ENCODE measurements around the gene IGF1R. TPM values are rescaled to one million over a fixed set of nuclear protein-coding genes. Genes with fewer than 3 reads are reported as not detected.

IGF1R gene
- total and polyA plus RNA-seq, 4 donors: 5.9 to 154 (median 27.6) TPM

- Histone ChIP-seq H3K9ac (ENCODE audit: insufficient read depth in 1 of 2, low read length in 2 of 2) (no peak overlapping the region), H3K27ac (ENCODE audit: low read depth in 1 of 2, low read length in 1 of 2) (no peak overlapping the region), H3K36me3 (ENCODE audit: control insufficient read depth in 4 of 4, insufficient read depth in 4 of 4, low read length in 4 of 4) (no peaks in the 10 kb centered on the region)
Measured at GRCh38 chr15:98779463-98780071, 131.2 kb downstream of the IGF1R start.

GRCh38 chr15:98781838-98782237 is 133.5 kb downstream of the IGF1R start:
- Histone ChIP-seq H3K4me3 (no peak overlapping the region), H3K4me1 (ENCODE audit: control insufficient read depth in 5 of 5, insufficient read depth in 5 of 5, low read length in 5 of 5) (peaks cover 12 to 39% (median 17%) of the 10 kb centered on the region in 5 donors), H3K36me3 (ENCODE audit: control insufficient read depth in 4 of 4, insufficient read depth in 4 of 4, low read length in 4 of 4) (no peaks in the 10 kb centered on the region), H3K9ac (ENCODE audit: insufficient read depth in 1 of 2, low read length in 2 of 2) (no peak overlapping the region), H3K27me3 (ENCODE audit: control insufficient read depth in 3 of 3, insufficient read depth in 3 of 3, low read length in 2 of 3) (no peaks in the 10 kb centered on the region), H3K9me3 (ENCODE audit: control insufficient read depth in 4 of 4, insufficient read depth in 3 of 4, low read length in 3 of 4) (no peaks in the 10 kb centered on the region), H3K27ac (ENCODE audit: low read depth in 1 of 2, low read length in 1 of 2) (no peak overlapping the region)
- no peak for TF ChIP-seq CTCF (IDR thresholded peaks at IDR 0.05; ENCODE audit: control extremely low read depth, extremely low read depth)
- ATAC-seq (ENCODE audit: insufficient read depth, low FRiP score) (no peak), DNase-seq (no peak)
- WGBS, 2 donors: 82 to 92% methylated on average over 1 of the region's 1 CpG

More at GRCh38 chr15:98779463-98780071, 131.2 kb downstream of the IGF1R start:
- no peaks in the 10 kb centered on the region for H3K9me3 ChIP-seq (ENCODE audit: control insufficient read depth in 4 of 4, insufficient read depth in 3 of 4, low read length in 3 of 4)
- TF ChIP-seq CTCF (IDR thresholded peaks at IDR 0.05; ENCODE audit: control extremely low read depth, extremely low read depth): peak; percentile 76
- 24 to 33% methylated on average over 16 of the region's 16 CpGs for WGBS, 2 donors
- H3K4me1 ChIP-seq (ENCODE audit: control insufficient read depth in 5 of 5, insufficient read depth in 5 of 5, low read length in 5 of 5): peaks cover 4 to 36% (median 18%) of the 10 kb centered on the region in 5 donors
- no peak overlapping the region for H3K4me3 ChIP-seq
- H3K27me3 ChIP-seq (ENCODE audit: control insufficient read depth in 3 of 3, insufficient read depth in 3 of 3, low read length in 2 of 3): no peaks in the 10 kb centered on the region
- ATAC-seq (ENCODE audit: insufficient read depth, low FRiP score): peak; percentile 84
- peak; percentile 78 to 81 (median 79) for DNase-seq

GRCh38 chr15:98782801-98783200 is 134.5 kb downstream of the IGF1R start:
- Histone ChIP-seq H3K9ac (ENCODE audit: insufficient read depth in 1 of 2, low read length in 2 of 2) (no peak overlapping the region), H3K4me1 (ENCODE audit: control insufficient read depth in 5 of 5, insufficient read depth in 5 of 5, low read length in 5 of 5) (peaks cover 12 to 42% (median 18%) of the 10 kb centered on the region in 5 donors), H3K27ac (ENCODE audit: low read depth in 1 of 2, low read length in 1 of 2) (no peak overlapping the region), H3K36me3 (ENCODE audit: control insufficient read depth in 4 of 4, insufficient read depth in 4 of 4, low read length in 4 of 4) (no peaks in the 10 kb centered on the region), H3K9me3 (ENCODE audit: control insufficient read depth in 4 of 4, insufficient read depth in 3 of 4, low read length in 3 of 4) (no peaks in the 10 kb centered on the region), H3K27me3 (ENCODE audit: control insufficient read depth in 3 of 3, insufficient read depth in 3 of 3, low read length in 2 of 3) (no peaks in the 10 kb centered on the region), H3K4me3 (no peak overlapping the region)
- no peak for TF ChIP-seq CTCF (IDR thresholded peaks at IDR 0.05; ENCODE audit: control extremely low read depth, extremely low read depth)
- WGBS, 2 donors: 42 to 85% methylated on average over 1 of the region's 1 CpG
- DNase-seq (peak; percentile 86 to 97 (median 95)), ATAC-seq (ENCODE audit: insufficient read depth, low FRiP score) (no peak)

GRCh38 chr15:98785431-98785806 is 137.1 kb downstream of the IGF1R start:
- Histone ChIP-seq H3K36me3 (ENCODE audit: control insufficient read depth in 4 of 4, insufficient read depth in 4 of 4, low read length in 4 of 4) (no peaks in the 10 kb centered on the region), H3K9me3 (ENCODE audit: control insufficient read depth in 4 of 4, insufficient read depth in 3 of 4, low read length in 3 of 4) (no peaks in the 10 kb centered on the region), H3K9ac (ENCODE audit: insufficient read depth in 1 of 2, low read length in 2 of 2) (no peak overlapping the region), H3K4me3 (no peak overlapping the region), H3K27me3 (ENCODE audit: control insufficient read depth in 3 of 3, insufficient read depth in 3 of 3, low read length in 2 of 3) (no peaks in the 10 kb centered on the region), H3K27ac (ENCODE audit: low read depth in 1 of 2, low read length in 1 of 2) (no peak overlapping the region), H3K4me1 (ENCODE audit: control insufficient read depth in 5 of 5, insufficient read depth in 5 of 5, low read length in 5 of 5) (peaks cover 12 to 53% (median 23%) of the 10 kb centered on the region in 5 donors)
- 83 to 91% methylated on average over 3 of the region's 3 CpGs for WGBS, 2 donors
- no peak for ATAC-seq (ENCODE audit: insufficient read depth, low FRiP score)
- no peak for TF ChIP-seq CTCF (IDR thresholded peaks at IDR 0.05; ENCODE audit: control extremely low read depth, extremely low read depth)
- DNase-seq: no peak

All from lung (tissue), 12 donors.